NB4 (cell line): ENCODE measurements around the gene PDE4B.

Experiments
- MYC ChIP-seq: IDR thresholded peaks from 2 replicates; pipeline ENCODE4 v1.6.1; 2011; ENCODE audit warnings: low read depth, low read length
- POLR2A ChIP-seq: IDR thresholded peaks from 2 replicates; pipeline ENCODE4 v1.6.1; 2011; ENCODE audit warnings: mild to moderate bottlenecking; ENCODE audit not compliant: insufficient read length; ENCODE audit errors: extremely low read depth
- TF ChIP-seq, protein P1 (sequence below): IDR thresholded peaks from one replicate; pipeline ENCODE4 v1.5.1; 2012; ENCODE audit warnings: low read depth, low read length
- TF ChIP-seq, protein P2 (sequence below): IDR thresholded peaks from 2 replicates; pipeline ENCODE4 v1.6.1; 2011; ENCODE audit warnings: low read depth, low read length

DNA sequence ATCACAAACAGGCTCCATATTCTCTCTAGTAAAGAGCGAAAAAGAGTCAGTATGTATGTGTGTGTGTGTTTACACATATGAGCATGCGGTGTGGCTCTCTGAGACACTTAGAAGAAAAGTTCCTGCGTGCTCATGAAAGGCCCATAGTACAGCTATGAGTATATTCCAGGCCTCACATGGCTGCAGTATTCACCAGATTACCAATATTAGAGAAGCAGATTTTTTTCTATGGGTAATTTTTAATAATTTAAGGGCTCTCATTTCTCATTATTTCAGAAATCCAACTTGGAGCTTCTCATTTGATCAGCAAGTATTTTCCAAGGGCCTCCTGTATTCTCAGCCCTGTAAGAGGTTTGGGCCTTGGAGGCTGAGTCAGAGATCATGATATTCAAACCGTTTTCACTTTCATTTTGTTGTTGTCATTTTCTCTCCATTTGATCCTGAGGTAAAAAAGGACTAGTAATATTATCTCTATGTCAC lies 508.3 kb downstream of the PDE4B start:
- TF ChIP-seq POLR2A = no peak
- TF ChIP-seq, protein P1, sequence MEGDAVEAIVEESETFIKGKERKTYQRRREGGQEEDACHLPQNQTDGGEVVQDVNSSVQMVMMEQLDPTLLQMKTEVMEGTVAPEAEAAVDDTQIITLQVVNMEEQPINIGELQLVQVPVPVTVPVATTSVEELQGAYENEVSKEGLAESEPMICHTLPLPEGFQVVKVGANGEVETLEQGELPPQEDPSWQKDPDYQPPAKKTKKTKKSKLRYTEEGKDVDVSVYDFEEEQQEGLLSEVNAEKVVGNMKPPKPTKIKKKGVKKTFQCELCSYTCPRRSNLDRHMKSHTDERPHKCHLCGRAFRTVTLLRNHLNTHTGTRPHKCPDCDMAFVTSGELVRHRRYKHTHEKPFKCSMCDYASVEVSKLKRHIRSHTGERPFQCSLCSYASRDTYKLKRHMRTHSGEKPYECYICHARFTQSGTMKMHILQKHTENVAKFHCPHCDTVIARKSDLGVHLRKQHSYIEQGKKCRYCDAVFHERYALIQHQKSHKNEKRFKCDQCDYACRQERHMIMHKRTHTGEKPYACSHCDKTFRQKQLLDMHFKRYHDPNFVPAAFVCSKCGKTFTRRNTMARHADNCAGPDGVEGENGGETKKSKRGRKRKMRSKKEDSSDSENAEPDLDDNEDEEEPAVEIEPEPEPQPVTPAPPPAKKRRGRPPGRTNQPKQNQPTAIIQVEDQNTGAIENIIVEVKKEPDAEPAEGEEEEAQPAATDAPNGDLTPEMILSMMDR = no peak
- TF ChIP-seq, protein P2, sequence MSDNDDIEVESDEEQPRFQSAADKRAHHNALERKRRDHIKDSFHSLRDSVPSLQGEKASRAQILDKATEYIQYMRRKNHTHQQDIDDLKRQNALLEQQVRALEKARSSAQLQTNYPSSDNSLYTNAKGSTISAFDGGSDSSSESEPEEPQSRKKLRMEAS = no peak
- TF ChIP-seq MYC = no peak
